Activated naive CD8-positive, alpha-beta T cell treated with anti-CD3 and anti-CD28 coated beads, Interleukin-2, amount 50 U/mL, for 24 hours (primary cell): ENCODE data around the gene HSPD1.
A peak's percentile ranks its signal among the peaks of the same experiment; 100 is the strongest.

Experiments used
- ATAC-seq: fragments of 150-1000 bp; cut with Tn5 transposase; one replicate; pipeline ENCODE4 v1.10.0; 2021
- DNase-seq: peaks from one replicate; pipeline ENCODE4 v3.0.0; 2021
- H3K27ac Mint-ChIP-seq: one replicate; pipeline ENCODE4 v1.8.0; 2021; ENCODE audit warnings: mild to moderate bottlenecking, mixed read lengths
- H3K27me3 Mint-ChIP-seq: one replicate; pipeline ENCODE4 v1.8.0; 2021; ENCODE audit warnings: mixed read lengths
- H3K36me3 Mint-ChIP-seq: one replicate; pipeline ENCODE4 v1.8.0; 2021; ENCODE audit warnings: low read depth, mixed read lengths
- H3K4me1 Mint-ChIP-seq: one replicate; pipeline ENCODE4 v1.8.0; 2021; ENCODE audit warnings: mixed read lengths
- H3K4me3 Mint-ChIP-seq: one replicate; pipeline ENCODE4 v1.8.0; 2021; ENCODE audit warnings: mild to moderate bottlenecking, moderate library complexity, mixed read lengths
- H3K9me3 Mint-ChIP-seq: one replicate; pipeline ENCODE4 v1.8.0; 2021; ENCODE audit warnings: mixed read lengths

Gene HSPD1

DNA sequence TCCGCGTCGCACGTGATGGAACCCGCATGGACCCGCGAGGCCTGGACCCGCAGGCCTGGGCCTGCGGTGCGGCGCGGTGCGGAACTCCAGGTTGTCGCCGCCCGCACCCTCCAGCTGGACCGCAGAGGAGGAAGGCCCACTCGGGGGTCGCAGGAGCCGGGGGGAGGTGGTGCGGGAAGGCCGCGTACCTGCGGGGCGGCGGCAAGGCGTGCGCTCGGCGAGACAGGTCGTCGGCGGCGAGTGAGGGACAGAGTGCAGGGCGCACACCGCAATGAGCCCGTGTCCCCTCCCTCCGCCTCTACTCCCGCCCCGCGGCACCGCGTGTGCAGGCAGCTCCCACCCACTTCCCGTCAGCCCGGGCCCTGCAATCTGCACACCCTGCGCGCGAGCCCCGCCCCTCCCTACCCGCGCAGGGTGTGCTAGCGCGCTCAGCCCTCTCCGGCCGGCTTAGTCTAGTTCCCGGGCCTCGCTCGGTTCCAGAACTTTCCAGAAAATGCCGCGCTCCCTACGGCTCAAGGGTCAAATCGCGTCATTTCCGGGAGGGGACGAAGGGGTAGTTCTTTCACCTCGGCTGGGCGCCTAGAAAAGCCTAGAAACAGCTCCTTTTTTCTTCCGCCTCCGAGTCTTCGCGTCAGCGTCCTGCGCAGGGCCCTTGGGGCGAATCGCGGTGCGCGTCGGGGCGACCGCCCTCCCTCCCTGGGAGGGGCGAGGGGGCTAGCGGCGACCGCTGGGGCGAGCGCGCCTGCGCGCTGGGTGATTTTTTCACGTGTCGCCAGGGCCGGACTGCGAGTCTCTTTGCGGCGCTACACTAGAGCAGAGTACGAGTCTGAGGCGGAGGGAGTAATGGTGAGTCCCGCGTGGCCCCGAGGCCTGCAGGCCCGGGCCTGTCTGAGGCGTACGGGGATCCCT, at the start of gene HSPD1, which contains the start of gene HSPE1:
Gene HSPD1 (minus strand): TSS at position 247 of the 909 bp plus-strand sequence. CDS start 992 bp downstream, outside the sequence.
Gene HSPE1 (plus strand): TSS at position 786 of the 909 bp plus-strand sequence. CDS start 58 bp downstream, at position 844.
- peak; percentile 99 for DNase-seq
- H3K4me1 Mint-ChIP-seq = peaks cover 65% of the 10 kb centered on the region
- peak; percentile 90 for ATAC-seq
- H3K36me3 Mint-ChIP-seq = peaks cover 89% of the 10 kb centered on the region
- no peaks in the 10 kb centered on the region for H3K27me3 Mint-ChIP-seq
- H3K27ac Mint-ChIP-seq = peak within 1 kb of the TSS; percentile 97
- H3K9me3 Mint-ChIP-seq = no peaks in the 10 kb centered on the region
- H3K4me3 Mint-ChIP-seq = peak within 1 kb of the TSS; percentile 97

- Mint-ChIP-seq H3K9me3 (no peaks in the 10 kb centered on the region), H3K4me3 (no peak overlapping the region), H3K27me3 (no peaks in the 10 kb centered on the region), H3K27ac (no peak overlapping the region), H3K4me1 (peaks cover 2% of the 10 kb centered on the region), H3K36me3 (peaks cover 29% of the 10 kb centered on the region)
- no peak for ATAC-seq
- no peak for DNase-seq
Measured at GRCh38 chr2:197548582-197548981, 48.9 kb upstream of the HSPD1 start.

- no peak for ATAC-seq
- no peak overlapping the region for H3K27ac Mint-ChIP-seq
- peaks cover 2% of the 10 kb centered on the region for H3K4me1 Mint-ChIP-seq
- H3K36me3 Mint-ChIP-seq = peaks cover 28% of the 10 kb centered on the region
- DNase-seq = no peak
- no peaks in the 10 kb centered on the region for H3K9me3 Mint-ChIP-seq
- H3K4me3 Mint-ChIP-seq = no peak overlapping the region
- H3K27me3 Mint-ChIP-seq = no peaks in the 10 kb centered on the region
Measured at GRCh38 chr2:197547163-197547900, 47.7 kb upstream of the HSPD1 start.

DNA sequence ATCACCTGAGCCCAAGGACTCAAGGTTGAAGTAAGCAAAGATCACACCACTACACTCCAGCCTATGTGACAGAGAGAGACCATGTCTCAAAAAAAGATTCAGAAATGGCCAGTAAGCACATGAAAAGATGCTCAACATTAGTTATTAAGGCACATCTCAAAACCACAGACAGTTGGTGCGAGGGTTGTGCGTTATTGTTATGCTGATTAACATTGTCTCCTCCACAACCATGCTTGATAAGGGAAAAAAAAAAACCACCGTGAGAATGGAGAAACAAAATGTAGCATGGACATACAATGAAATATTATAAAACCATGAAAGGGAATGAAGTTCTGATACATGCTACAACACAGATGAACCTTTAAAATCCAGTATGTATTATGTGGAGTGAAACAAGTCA, 43.6 kb upstream of the HSPD1 start:
- peaks cover 43% of the 10 kb centered on the region for H3K36me3 Mint-ChIP-seq

GRCh38 chr2:197539734-197540133, 40.1 kb upstream of the HSPD1 start:
- no peak overlapping the region for H3K27ac Mint-ChIP-seq
- peaks cover 48% of the 10 kb centered on the region for H3K36me3 Mint-ChIP-seq
- DNase-seq (no peak), ATAC-seq (no peak)
- H3K4me1 Mint-ChIP-seq = peaks cover 14% of the 10 kb centered on the region
- no peak overlapping the region for H3K4me3 Mint-ChIP-seq
- H3K9me3 Mint-ChIP-seq = no peaks in the 10 kb centered on the region
- H3K27me3 Mint-ChIP-seq = no peaks in the 10 kb centered on the region

More for the DNA sequence above, 43.6 kb upstream of the HSPD1 start:
- Mint-ChIP-seq H3K4me3 (no peak overlapping the region), H3K27me3 (no peaks in the 10 kb centered on the region), H3K4me1 (peaks cover 13% of the 10 kb centered on the region), H3K27ac (no peak overlapping the region), H3K9me3 (no peaks in the 10 kb centered on the region)
- no peak for DNase-seq
- ATAC-seq = no peak

GRCh38 chr2:197538412-197538811, 38.8 kb upstream of the HSPD1 start:
- Mint-ChIP-seq H3K27ac (no peak overlapping the region), H3K36me3 (peaks cover 53% of the 10 kb centered on the region)

DNA sequence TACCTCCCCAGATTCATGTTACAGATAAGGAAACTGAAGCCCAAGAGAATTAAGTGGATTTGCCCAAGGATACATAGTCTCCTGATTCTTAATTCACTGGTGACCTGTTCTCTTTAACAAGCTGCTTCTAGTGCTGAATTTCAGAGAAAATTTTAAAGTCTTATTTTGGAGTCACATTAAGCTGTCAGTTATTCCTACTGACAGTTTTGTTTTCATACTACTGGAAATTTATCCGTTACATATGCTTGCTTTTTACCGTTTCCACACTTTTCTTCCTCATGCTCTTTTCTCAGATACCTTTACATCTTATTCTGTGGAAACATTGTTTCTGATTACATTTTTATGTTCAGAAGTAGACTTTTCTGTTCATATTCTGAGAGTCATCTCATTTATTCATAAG, 17.5 kb upstream of the HSPD1 start:
- no peaks in the 10 kb centered on the region for H3K9me3 Mint-ChIP-seq
- ATAC-seq (no peak), DNase-seq (no peak)
- peak overlapping the region; percentile 97 for H3K4me3 Mint-ChIP-seq
- H3K27me3 Mint-ChIP-seq = no peaks in the 10 kb centered on the region
- H3K27ac Mint-ChIP-seq = peak overlapping the region; percentile 89
- peaks cover 10% of the 10 kb centered on the region for H3K36me3 Mint-ChIP-seq
- peaks cover 44% of the 10 kb centered on the region for H3K4me1 Mint-ChIP-seq

More at GRCh38 chr2:197538412-197538811, 38.8 kb upstream of the HSPD1 start:
- H3K9me3 Mint-ChIP-seq = no peaks in the 10 kb centered on the region
- H3K4me3 Mint-ChIP-seq = no peak overlapping the region
- ATAC-seq = no peak
- no peaks in the 10 kb centered on the region for H3K27me3 Mint-ChIP-seq
- H3K4me1 Mint-ChIP-seq = peaks cover 24% of the 10 kb centered on the region
- DNase-seq = no peak

- peak; percentile 29 for DNase-seq
- Mint-ChIP-seq H3K27me3 (no peaks in the 10 kb centered on the region), H3K4me3 (peak overlapping the region; percentile 97), H3K9me3 (no peaks in the 10 kb centered on the region), H3K36me3 (peaks cover 10% of the 10 kb centered on the region), H3K27ac (peak overlapping the region; percentile 89), H3K4me1 (peaks cover 44% of the 10 kb centered on the region)
- ATAC-seq = no peak
Measured at GRCh38 chr2:197516393-197516761, 16.7 kb upstream of the HSPD1 start.

- DNase-seq (peak; percentile 96), ATAC-seq (peak; percentile 98)
- H3K27ac Mint-ChIP-seq = peak within 1 kb of the TSS; percentile 95
- peaks cover 41% of the 10 kb centered on the region for H3K4me1 Mint-ChIP-seq
- H3K4me3 Mint-ChIP-seq = peak within 1 kb of the TSS; percentile 97
- no peaks in the 10 kb centered on the region for H3K27me3 Mint-ChIP-seq
- H3K9me3 Mint-ChIP-seq = no peaks in the 10 kb centered on the region
- peaks cover 10% of the 10 kb centered on the region for H3K36me3 Mint-ChIP-seq
Measured at GRCh38 chr2:197515739-197516392, 16.2 kb upstream of the HSPD1 start, which contains the start of gene MOB4. TSS of gene MOB4 (plus strand) at chr2:197516066. CDS start at chr2:197516087, 21 bp downstream.

- H3K27ac Mint-ChIP-seq = peak overlapping the region; percentile 95
- no peak for ATAC-seq
Measured at GRCh38 chr2:197515315-197515738, 15.7 kb upstream of the HSPD1 start.

GRCh38 chr2:197514754-197515153, 15.1 kb upstream of the HSPD1 start:
- peak overlapping the region; percentile 95 for H3K27ac Mint-ChIP-seq
- H3K27me3 Mint-ChIP-seq = no peaks in the 10 kb centered on the region
- peaks cover 10% of the 10 kb centered on the region for H3K36me3 Mint-ChIP-seq
- H3K9me3 Mint-ChIP-seq = no peaks in the 10 kb centered on the region
- DNase-seq = no peak
- no peak for ATAC-seq
- H3K4me3 Mint-ChIP-seq = peak overlapping the region; percentile 97
- peaks cover 36% of the 10 kb centered on the region for H3K4me1 Mint-ChIP-seq

More at GRCh38 chr2:197515315-197515738, 15.7 kb upstream of the HSPD1 start:
- H3K4me3 Mint-ChIP-seq = peak overlapping the region; percentile 97
- peaks cover 37% of the 10 kb centered on the region for H3K4me1 Mint-ChIP-seq
- DNase-seq = no peak
- H3K36me3 Mint-ChIP-seq = peaks cover 8% of the 10 kb centered on the region
- H3K27me3 Mint-ChIP-seq = no peaks in the 10 kb centered on the region
- H3K9me3 Mint-ChIP-seq = no peaks in the 10 kb centered on the region

GRCh38 chr2:197513915-197514314, 14.3 kb upstream of the HSPD1 start:
- peaks cover 29% of the 10 kb centered on the region for H3K4me1 Mint-ChIP-seq
- no peaks in the 10 kb centered on the region for H3K9me3 Mint-ChIP-seq
- DNase-seq (no peak), ATAC-seq (no peak)
- peaks cover 4% of the 10 kb centered on the region for H3K36me3 Mint-ChIP-seq
- no peaks in the 10 kb centered on the region for H3K27me3 Mint-ChIP-seq
- H3K27ac Mint-ChIP-seq = no peak overlapping the region
- no peak overlapping the region for H3K4me3 Mint-ChIP-seq

GRCh38 chr2:197506658-197507057, 7.0 kb upstream of the HSPD1 start:
- H3K36me3 Mint-ChIP-seq = peaks cover 39% of the 10 kb centered on the region
- H3K9me3 Mint-ChIP-seq = no peaks in the 10 kb centered on the region
- H3K4me3 Mint-ChIP-seq = no peak overlapping the region
- no peak for ATAC-seq
- no peaks in the 10 kb centered on the region for H3K27me3 Mint-ChIP-seq
- H3K4me1 Mint-ChIP-seq = peaks cover 27% of the 10 kb centered on the region
- H3K27ac Mint-ChIP-seq = no peak overlapping the region
- no peak for DNase-seq

DNA sequence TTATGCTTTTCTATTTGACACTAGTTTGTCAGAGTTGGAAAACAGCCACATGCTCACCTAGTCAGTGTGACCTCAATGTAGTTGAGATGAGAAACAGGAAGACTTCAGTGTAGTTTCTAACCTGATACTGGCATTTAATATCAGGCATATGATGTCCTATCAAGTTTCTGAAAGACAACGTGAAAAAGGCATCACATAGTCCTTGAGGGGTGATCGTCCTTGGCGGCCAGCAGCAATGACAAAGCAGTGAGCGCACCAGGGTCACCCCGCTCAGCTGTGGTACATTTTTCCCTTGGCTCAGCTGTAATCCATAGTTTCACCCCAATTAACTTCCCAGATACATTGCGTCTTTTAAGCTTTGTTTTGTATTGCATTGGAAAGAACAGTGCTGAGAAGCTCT, 4.9 kb upstream of the HSPD1 start:
- H3K4me3 Mint-ChIP-seq = peak overlapping the region; percentile 29
- H3K27me3 Mint-ChIP-seq = no peaks in the 10 kb centered on the region
- H3K36me3 Mint-ChIP-seq = peaks cover 52% of the 10 kb centered on the region
- peaks cover 32% of the 10 kb centered on the region for H3K4me1 Mint-ChIP-seq
- H3K9me3 Mint-ChIP-seq = no peaks in the 10 kb centered on the region
- DNase-seq = no peak
- ATAC-seq = no peak
- H3K27ac Mint-ChIP-seq = peak overlapping the region; percentile 71
